Activated T-helper 1 cell treated with anti-CD3 and anti-CD28 coated beads, Interleukin-12 subunit alpha, Interleukin-12 subunit beta, Interleukin-2, Interleukin-4 antibody, amounts not matched to agents 30 ng/mL and 10 ng/mL and 1 ng/mL, durations not matched to agents 14 hours and 24 hours and 36 hours (primary cell): ENCODE measurements around the gene DDX46. TPM values are rescaled to one million over a fixed set of nuclear protein-coding genes. Genes with fewer than 3 reads are reported as not detected.
"Not testable (repeated sequence)": the region's sequence is repeated elsewhere in the genome, so short reads cannot be mapped to it uniquely, and the experiment has no call there.

ENCODE experiments used
- DNase-seq: peaks from one replicate; pipeline ENCODE4 v3.0.0; 2021; ENCODE audit warnings: low spot score
- H3K27ac Mint-ChIP-seq: one replicate; pipeline ENCODE4 v1.8.0; 2021; ENCODE audit warnings: mild to moderate bottlenecking, mixed read lengths
- H3K27me3 Mint-ChIP-seq: one replicate; pipeline ENCODE4 v1.8.0; 2022; ENCODE audit warnings: mild to moderate bottlenecking, moderate library complexity, mixed read lengths; ENCODE audit not compliant: insufficient read depth
- H3K36me3 Mint-ChIP-seq: one replicate; pipeline ENCODE4 v1.8.0; 2021; ENCODE audit warnings: low read depth, mixed read lengths
- H3K4me1 Mint-ChIP-seq: one replicate; pipeline ENCODE4 v1.8.0; 2021; ENCODE audit warnings: low read depth, mixed read lengths
- H3K4me3 Mint-ChIP-seq: one replicate; pipeline ENCODE4 v1.8.0; 2021; ENCODE audit warnings: mild to moderate bottlenecking, moderate library complexity, mixed read lengths
- H3K9me3 Mint-ChIP-seq: one replicate; pipeline ENCODE4 v1.8.0; 2021; ENCODE audit warnings: mixed read lengths
- intact Hi-C: fragments of 100-400 bp; cut with micrococcal nuclease; formaldehyde crosslinking; loops from one replicate; pipeline ENCODE4 v1.15.1; 2024
- total RNA-seq: library from RNA; stranded (reverse); gene quantifications from 2 replicates; pipeline ENCODE4 v1.2.3, GENCODE V29; 2022

The DDX46 gene, protein sequence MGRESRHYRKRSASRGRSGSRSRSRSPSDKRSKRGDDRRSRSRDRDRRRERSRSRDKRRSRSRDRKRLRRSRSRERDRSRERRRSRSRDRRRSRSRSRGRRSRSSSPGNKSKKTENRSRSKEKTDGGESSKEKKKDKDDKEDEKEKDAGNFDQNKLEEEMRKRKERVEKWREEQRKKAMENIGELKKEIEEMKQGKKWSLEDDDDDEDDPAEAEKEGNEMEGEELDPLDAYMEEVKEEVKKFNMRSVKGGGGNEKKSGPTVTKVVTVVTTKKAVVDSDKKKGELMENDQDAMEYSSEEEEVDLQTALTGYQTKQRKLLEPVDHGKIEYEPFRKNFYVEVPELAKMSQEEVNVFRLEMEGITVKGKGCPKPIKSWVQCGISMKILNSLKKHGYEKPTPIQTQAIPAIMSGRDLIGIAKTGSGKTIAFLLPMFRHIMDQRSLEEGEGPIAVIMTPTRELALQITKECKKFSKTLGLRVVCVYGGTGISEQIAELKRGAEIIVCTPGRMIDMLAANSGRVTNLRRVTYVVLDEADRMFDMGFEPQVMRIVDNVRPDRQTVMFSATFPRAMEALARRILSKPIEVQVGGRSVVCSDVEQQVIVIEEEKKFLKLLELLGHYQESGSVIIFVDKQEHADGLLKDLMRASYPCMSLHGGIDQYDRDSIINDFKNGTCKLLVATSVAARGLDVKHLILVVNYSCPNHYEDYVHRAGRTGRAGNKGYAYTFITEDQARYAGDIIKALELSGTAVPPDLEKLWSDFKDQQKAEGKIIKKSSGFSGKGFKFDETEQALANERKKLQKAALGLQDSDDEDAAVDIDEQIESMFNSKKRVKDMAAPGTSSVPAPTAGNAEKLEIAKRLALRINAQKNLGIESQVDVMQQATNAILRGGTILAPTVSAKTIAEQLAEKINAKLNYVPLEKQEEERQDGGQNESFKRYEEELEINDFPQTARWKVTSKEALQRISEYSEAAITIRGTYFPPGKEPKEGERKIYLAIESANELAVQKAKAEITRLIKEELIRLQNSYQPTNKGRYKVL
- total RNA-seq: 78.3 and 84.4 TPM in 2 replicates

DNA sequence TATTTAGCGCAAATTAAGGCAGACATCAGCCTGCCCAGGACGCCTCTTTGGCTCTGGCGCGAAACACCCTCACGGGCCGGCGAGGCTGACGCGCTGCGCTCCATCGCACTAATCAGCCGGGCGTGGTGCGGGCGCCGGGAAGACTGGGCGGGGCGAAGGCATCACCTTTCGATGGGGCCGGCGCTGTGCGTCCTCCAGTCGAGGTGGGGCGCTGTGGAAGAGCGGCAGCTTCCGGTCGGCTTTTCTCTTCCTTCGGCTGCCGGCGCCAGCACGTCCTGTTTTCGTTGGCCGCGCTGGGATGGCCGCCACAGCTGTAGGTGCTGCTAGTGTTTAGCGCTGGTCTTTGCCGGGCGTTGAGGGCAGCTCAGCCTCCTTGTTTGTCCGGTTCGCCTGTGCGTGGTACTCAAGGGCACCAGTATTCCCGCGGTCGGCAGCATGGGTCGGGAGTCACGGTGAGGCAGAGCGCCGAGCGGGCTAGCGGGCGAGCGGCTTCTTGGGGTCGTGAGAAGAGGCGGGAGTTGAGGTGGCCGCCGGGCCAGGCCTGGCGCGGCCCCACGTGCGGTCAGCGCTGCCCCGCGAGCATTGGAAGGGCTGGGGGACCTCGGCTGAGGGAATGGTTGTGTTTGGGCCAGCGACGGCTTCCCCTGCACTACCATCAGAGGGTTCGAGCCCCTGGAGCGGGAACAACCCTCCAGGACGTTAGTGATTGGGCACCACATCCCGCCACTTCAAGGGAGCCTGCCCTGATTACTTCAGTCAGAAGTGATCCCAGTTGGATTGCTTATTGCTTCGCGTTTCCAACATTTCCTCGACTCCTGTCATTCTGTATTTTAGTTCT is at the start of gene DDX46:
TSS of gene DDX46 (plus strand) at position 276 of the 838 bp plus-strand sequence. CDS start at position 436, 160 bp downstream.
- Mint-ChIP-seq H3K27me3 (no peaks in the 10 kb centered on the region), H3K36me3 (peaks cover 5% of the 10 kb centered on the region), H3K4me3 (peak within 1 kb of the TSS; percentile 100), H3K9me3 (no peaks in the 10 kb centered on the region), H3K27ac (peak within 1 kb of the TSS; percentile 99), H3K4me1 (peaks cover 28% of the 10 kb centered on the region)
- intact Hi-C loops: loop anchor here (1.0 to 5.0 kb wide), 10 partner anchors 20 to 754 kb away; partner anchors contain the start of genes C5orf24, CAMLG, JADE2 and PPP2CA
- peak; percentile 94 for DNase-seq

DNA sequence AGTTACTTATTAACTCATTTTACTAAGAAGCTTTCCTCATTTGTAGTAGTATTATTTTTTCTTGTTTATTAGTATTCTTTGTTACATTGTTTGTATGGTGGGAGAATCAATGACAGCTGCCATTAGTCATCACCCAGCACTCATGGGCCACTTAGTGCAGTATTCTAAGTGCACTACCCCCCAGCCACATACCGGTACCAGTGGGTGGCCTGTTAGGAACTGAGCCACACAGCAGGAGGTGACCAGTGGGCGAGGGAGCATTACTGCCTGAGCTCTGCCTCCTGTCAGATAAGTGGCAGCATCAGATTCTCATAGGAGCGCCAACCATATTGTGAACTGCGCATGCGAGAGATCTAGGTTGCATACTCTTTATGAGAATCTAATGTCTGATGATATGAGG is 44.5 kb upstream of the DDX46 start:
- Mint-ChIP-seq H3K27ac (no peak overlapping the region), H3K4me3 (no peak overlapping the region), H3K36me3 (peaks cover 31% of the 10 kb centered on the region), H3K4me1 (no peaks in the 10 kb centered on the region), H3K9me3 (no peaks in the 10 kb centered on the region), H3K27me3 (no peaks in the 10 kb centered on the region)
- intact Hi-C loops: no loop called here
- no peak for DNase-seq

DNA sequence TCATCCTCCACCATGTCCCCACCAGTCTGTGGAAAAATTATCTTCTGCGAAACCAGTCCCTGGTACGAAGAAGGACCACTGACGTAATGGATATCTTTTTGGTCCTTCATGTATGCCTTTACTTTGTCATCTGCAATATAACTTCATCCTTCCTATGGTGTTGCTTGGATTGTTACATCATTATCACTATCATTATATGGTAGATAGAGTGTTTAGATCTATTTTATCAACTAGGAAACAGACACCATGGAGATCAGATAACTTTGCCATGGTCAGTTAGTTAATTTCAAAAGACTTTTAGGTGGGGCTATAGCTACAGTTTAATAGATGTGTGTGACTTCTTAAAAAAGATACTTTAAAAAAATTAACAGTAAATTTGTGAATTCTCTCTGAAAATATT is 44.0 kb upstream of the DDX46 start:
- H3K9me3 Mint-ChIP-seq: no peaks in the 10 kb centered on the region
- no peaks in the 10 kb centered on the region for H3K4me1 Mint-ChIP-seq
- H3K36me3 Mint-ChIP-seq: peaks cover 31% of the 10 kb centered on the region

DNA sequence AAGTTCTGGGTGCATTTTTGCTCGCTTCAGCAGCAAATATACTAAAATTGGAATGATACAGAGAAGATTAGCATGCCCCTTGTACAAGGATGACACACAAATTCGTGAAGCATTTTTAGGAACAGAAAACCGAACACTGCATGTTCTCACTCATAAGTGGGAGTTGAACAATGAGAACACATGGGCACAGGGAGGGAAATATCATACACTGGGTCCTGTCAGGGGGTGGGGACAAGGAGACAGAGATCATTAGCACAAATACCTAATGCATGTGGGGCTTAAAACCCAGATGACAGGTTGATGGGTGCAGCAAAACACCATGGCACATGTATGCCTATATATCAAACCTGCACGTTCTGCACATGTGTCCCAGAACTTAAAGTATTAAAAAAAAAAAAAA is 43.1 kb upstream of the DDX46 start:
- H3K4me3 Mint-ChIP-seq, H3K27me3 Mint-ChIP-seq, intact Hi-C loops, H3K4me1 Mint-ChIP-seq, H3K27ac Mint-ChIP-seq, H3K9me3 Mint-ChIP-seq, DNase-seq: not testable (repeated sequence)
- peaks cover 32% of the 10 kb centered on the region for H3K36me3 Mint-ChIP-seq

More for the DNA sequence above, 44.0 kb upstream of the DDX46 start:
- no peak overlapping the region for H3K4me3 Mint-ChIP-seq
- H3K27ac Mint-ChIP-seq: no peak overlapping the region
- DNase-seq: no peak
- H3K27me3 Mint-ChIP-seq: no peaks in the 10 kb centered on the region
- intact Hi-C loops: no loop called here

DNA sequence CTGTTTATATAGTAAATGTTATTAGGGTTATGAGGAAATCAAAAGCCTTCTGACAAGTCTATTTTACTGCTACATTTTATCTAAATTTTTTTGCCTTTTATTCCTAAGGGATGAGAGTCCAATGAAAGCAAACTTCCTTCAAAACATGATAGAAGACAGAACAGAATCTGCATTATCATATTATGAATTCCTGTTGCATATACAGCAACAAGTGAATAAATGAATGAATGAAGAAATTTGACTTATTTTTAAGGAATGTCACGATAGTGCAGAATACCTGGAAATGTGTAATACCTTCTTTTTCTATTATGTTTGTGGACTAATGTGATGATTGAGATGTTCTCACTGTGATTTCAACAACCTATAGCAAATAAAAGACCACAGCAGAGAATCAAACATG is 33.7 kb upstream of the DDX46 start:
- Mint-ChIP-seq H3K4me3 (no peak overlapping the region), H3K36me3 (peaks cover 24% of the 10 kb centered on the region)

DNA sequence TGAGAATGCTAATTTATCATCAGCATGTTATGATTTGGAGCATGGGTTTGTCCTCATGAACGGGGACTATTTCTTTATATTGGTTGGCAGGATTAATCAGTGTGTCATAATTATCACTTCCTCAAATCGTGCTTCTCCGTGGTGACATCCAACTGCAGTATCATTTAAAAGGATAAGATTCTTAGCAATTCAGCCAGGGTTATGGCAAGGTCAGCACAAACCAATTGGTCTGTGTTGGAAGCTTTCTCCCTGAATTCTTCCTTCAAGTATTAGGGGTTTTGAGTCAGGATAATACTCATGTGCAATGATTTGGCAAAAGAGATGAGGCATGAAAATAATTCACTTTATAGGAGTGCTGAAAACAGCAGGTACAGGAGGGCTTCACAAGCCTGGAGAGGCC is 25.8 kb upstream of the DDX46 start:
- Mint-ChIP-seq H3K9me3 (no peaks in the 10 kb centered on the region), H3K4me1 (no peaks in the 10 kb centered on the region), H3K27me3 (no peaks in the 10 kb centered on the region), H3K27ac (no peak overlapping the region), H3K4me3 (no peak overlapping the region), H3K36me3 (no peaks in the 10 kb centered on the region)
- intact Hi-C loops: no loop called here
- no peak for DNase-seq

More for the DNA sequence above, 33.7 kb upstream of the DDX46 start:
- Mint-ChIP-seq H3K27me3 (no peaks in the 10 kb centered on the region), H3K9me3 (no peaks in the 10 kb centered on the region), H3K4me1 (no peaks in the 10 kb centered on the region), H3K27ac (no peak overlapping the region)
- no peak for DNase-seq
- intact Hi-C loops: no loop called here

DNA sequence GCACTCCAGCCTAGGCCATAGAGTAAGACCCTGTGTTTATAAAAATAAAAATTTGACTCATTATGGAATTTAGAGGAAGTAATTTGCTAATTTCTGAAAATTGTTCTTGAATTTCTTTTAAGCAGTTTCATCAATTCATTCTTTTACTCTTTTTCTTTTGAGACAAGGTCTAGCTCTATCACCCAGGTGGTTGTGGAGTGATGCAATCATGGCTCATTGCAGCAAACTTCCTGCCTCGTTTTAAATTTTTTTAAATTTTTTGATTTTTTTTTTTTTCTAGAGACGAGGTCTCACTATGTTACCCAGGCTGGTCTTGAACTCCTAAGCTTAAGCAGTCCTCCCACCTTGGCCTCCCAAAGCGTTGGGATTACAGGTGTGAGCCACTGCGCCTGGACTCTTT is 23.3 kb upstream of the DDX46 start:
- H3K9me3 Mint-ChIP-seq: no peaks in the 10 kb centered on the region
- no peaks in the 10 kb centered on the region for H3K27me3 Mint-ChIP-seq
- DNase-seq: no peak
- H3K4me1 Mint-ChIP-seq: peaks cover 13% of the 10 kb centered on the region
- no peaks in the 10 kb centered on the region for H3K36me3 Mint-ChIP-seq
- H3K27ac Mint-ChIP-seq: no peak overlapping the region
- no peak overlapping the region for H3K4me3 Mint-ChIP-seq
- intact Hi-C loops: loop anchor here (5.0 kb wide), 1 partner anchor 457 kb away; no protein-coding TSS in a partner anchor

DNA sequence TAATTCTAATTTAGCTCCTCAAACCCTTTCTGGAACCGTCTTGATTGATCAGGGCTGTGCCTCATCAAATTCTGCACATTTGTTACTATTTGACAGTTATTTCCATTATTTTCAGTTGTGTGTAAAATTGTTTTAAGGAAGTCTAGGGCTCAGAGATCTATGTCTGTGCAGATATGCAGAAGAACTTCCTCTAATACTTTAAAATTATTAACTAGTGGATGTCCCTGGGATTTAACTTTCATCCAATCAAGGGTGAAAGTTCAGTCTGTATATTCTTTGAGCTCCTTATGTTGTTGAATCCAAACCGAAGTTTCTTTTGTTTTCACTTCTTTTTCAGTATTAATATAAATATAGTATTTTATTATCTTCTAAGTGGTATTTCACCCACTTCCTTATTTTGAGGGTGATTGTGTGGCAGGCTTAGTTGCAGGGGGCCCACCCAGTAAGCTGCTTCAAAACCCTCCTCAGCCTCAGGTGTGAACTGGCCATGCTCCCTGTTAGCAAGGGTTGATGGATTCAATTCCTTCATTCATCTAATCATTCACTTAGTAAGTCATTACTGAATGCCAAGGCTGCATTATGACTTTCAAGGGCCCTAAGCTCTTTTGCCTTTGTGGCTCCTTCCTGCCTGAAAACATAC is 22.3 kb upstream of the DDX46 start:
- Mint-ChIP-seq H3K27ac (no peak overlapping the region), H3K27me3 (no peaks in the 10 kb centered on the region), H3K4me1 (peaks cover 23% of the 10 kb centered on the region), H3K9me3 (no peaks in the 10 kb centered on the region), H3K36me3 (no peaks in the 10 kb centered on the region), H3K4me3 (no peak overlapping the region)
- no peak for DNase-seq
- intact Hi-C loops: loop anchor here (5.0 kb wide), 1 partner anchor 456 kb away; no protein-coding TSS in a partner anchor

DNA sequence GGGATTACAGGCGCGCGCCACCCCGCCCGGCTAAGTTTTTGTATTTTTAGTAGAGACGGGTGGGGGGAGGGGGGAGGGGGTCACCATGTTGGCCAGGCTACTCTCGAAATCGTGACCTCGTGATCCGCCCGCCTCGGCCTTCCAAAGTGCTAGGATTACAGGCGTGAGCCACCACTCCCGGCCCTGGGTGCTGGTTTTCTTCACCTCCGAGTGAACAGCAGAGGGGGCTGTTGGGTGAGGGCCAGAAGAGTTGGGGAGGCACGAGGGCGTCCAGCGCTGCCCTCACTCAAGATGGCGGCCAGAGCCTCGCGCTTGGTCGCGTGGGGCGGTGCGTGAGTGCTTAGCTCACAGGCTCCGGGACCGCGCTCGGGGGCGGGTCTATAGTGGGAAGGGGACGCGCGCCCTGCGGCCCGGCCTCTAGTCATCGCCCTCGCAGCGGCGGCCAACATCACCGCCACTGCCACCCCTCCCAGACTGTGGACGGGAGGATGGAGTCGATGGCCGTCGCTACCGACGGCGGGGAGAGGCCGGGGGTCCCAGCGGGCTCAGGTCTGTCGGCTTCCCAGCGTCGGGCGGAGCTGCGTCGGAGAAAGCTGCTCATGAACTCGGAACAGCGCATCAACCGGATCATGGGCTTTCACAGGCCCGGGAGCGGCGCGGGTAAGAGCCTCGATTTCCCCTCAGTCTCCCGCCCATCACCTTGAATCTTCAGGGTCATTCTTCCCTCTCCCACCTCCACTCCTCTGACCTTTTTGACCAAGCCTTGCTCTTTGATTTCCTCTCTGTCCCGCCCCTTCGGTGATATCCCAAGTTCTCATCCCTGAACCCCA is 20.2 kb upstream of the DDX46 start, which contains the start of gene CAMLG:
TSS of gene CAMLG (plus strand) at position 416 of the 830 bp plus-strand sequence. CDS start at position 489, 73 bp downstream.
- Mint-ChIP-seq H3K4me3 (peak within 1 kb of the TSS; percentile 94), H3K4me1 (peaks cover 32% of the 10 kb centered on the region), H3K9me3 (no peaks in the 10 kb centered on the region), H3K27me3 (no peaks in the 10 kb centered on the region), H3K36me3 (peaks cover 4% of the 10 kb centered on the region), H3K27ac (peak within 1 kb of the TSS; percentile 90)
- DNase-seq: peak; percentile 98
- intact Hi-C loops: loop anchor here (1.0 to 5.0 kb wide), 14 partner anchors 20 to 1686 kb away; partner anchors contain the start of genes C5orf15, C5orf24, DDX46 and HSPA4

DNA sequence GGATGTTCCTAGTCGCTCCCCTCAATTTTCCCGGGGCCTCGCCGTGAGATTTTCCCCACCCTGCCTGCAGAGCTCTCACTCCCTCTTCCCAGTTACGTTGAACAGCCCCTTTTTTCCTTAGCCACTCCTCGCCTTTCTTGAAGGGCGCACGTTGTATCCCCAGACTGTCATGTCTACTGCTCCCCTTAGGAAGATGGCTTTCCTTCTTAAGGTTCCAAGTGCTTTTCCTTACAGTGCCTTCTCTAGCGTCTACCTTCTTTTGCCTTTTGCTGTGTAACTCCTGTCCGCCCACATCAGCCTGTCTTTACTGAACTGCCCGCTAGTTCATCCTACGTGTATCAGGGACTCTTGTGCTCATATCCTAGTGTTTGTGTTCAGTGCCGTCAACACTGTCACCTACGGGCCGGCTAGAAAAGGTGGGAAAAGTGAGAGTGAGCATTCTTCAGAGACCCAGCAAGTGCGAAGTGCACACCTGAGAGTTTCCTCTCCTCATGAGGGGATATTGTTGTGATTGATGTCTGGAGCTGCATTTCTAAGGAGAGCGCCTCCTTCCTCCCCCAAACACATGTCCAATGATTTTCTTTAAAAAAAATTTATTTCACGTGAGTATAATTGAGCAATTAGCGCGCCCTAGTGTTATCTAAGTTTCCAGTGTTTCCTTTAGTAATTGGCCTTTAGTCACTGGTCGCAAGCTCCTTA is 19.5 kb upstream of the DDX46 start:
- H3K27me3 Mint-ChIP-seq: no peaks in the 10 kb centered on the region
- DNase-seq: peak; percentile 12
- peak overlapping the region; percentile 94 for H3K4me3 Mint-ChIP-seq
- H3K36me3 Mint-ChIP-seq: peaks cover 4% of the 10 kb centered on the region
- intact Hi-C loops: loop anchor here (1.0 to 5.0 kb wide), 14 partner anchors 19 to 1686 kb away; partner anchors contain the start of genes C5orf15, C5orf24, DDX46 and HSPA4
- H3K4me1 Mint-ChIP-seq: peaks cover 32% of the 10 kb centered on the region
- peak overlapping the region; percentile 90 for H3K27ac Mint-ChIP-seq
- no peaks in the 10 kb centered on the region for H3K9me3 Mint-ChIP-seq
